Measurements from ENCODE around the gene NEDD4L.

The NEDD4L gene

DNA sequence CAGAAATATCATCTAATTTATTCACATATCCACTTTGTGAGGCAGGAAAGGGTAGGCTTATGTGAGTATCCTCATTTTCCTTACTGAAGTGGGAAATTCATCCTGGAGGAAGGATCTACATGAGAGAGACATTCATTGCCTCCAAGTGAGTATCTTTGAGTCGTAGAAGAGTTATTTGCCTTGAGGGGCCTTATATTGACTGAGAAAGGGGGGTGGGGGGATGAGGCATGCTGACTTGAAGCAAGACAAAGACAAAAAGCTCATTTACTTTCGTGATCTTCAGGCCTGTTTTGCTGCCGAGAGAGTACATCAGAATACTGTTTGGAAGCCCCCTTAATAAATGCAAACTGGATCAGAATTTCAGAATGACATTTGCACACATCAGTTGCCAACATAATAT is 17.6 kb upstream of the NEDD4L start:
- DNase-seq (ENCODE audit: low read depth), result no peak
- TF ChIP-seq, protein P1, sequence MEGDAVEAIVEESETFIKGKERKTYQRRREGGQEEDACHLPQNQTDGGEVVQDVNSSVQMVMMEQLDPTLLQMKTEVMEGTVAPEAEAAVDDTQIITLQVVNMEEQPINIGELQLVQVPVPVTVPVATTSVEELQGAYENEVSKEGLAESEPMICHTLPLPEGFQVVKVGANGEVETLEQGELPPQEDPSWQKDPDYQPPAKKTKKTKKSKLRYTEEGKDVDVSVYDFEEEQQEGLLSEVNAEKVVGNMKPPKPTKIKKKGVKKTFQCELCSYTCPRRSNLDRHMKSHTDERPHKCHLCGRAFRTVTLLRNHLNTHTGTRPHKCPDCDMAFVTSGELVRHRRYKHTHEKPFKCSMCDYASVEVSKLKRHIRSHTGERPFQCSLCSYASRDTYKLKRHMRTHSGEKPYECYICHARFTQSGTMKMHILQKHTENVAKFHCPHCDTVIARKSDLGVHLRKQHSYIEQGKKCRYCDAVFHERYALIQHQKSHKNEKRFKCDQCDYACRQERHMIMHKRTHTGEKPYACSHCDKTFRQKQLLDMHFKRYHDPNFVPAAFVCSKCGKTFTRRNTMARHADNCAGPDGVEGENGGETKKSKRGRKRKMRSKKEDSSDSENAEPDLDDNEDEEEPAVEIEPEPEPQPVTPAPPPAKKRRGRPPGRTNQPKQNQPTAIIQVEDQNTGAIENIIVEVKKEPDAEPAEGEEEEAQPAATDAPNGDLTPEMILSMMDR (IDR thresholded peaks at IDR 0.05; ENCODE audit: low read depth, low read length, missing control alignments), result no peak
- in situ Hi-C loops (cut with HindIII; ENCODE audit: low sequenced_read_pairs), result no loop called here
- no peak overlapping the region for H3K4me3 ChIP-seq (ENCODE audit: low read depth, low read length)

GRCh38 chr18:58026857-58027256 is 17.2 kb upstream of the NEDD4L start:
- DNase-seq (ENCODE audit: low read depth), result no peak
- TF ChIP-seq, protein P1 (IDR thresholded peaks at IDR 0.05; ENCODE audit: low read depth, low read length, missing control alignments), result no peak

DNA sequence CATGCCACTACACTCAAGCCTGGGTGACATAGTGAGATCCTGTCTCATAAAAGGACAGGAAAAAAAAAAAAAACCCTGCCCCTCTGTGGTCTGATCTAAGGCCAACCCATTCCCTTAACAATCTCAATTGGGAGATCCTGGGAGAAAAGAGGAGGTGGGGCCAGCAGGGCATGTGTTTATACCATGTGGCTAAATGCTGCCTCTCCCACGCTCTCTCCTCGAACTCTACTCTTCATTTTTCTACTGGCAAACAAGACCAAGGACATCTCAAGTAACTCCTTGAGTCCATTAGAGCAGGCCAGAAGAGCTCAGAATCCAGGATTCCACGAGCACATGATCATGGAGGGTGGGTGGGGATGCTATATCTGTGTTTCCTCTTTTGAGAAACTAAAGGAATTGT is 16.7 kb upstream of the NEDD4L start:
- in situ Hi-C loops (cut with HindIII; ENCODE audit: low sequenced_read_pairs), result no loop called here
- no peak overlapping the region for H3K4me3 ChIP-seq (ENCODE audit: low read depth, low read length)
- TF ChIP-seq, protein P1 (IDR thresholded peaks at IDR 0.05; ENCODE audit: low read depth, low read length, missing control alignments), result no peak
- DNase-seq (ENCODE audit: low read depth), result no peak

More at GRCh38 chr18:58026857-58027256, 17.2 kb upstream of the NEDD4L start:
- in situ Hi-C loops (cut with HindIII; ENCODE audit: low sequenced_read_pairs), result no loop called here
- no peak overlapping the region for H3K4me3 ChIP-seq (ENCODE audit: low read depth, low read length)

- no peak for DNase-seq (ENCODE audit: low read depth)
- in situ Hi-C loops (cut with HindIII; ENCODE audit: low sequenced_read_pairs), result no loop called here
- TF ChIP-seq, protein P1 (IDR thresholded peaks at IDR 0.05; ENCODE audit: low read depth, low read length, missing control alignments), result no peak
- H3K4me3 ChIP-seq (ENCODE audit: low read depth, low read length), result no peak overlapping the region
Observed at GRCh38 chr18:58028109-58028784, 15.8 kb upstream of the NEDD4L start.

- H3K4me3 ChIP-seq (ENCODE audit: low read depth, low read length), result no peak overlapping the region
- in situ Hi-C loops (cut with HindIII; ENCODE audit: low sequenced_read_pairs), result no loop called here
- DNase-seq (ENCODE audit: low read depth), result no peak
- TF ChIP-seq, protein P1 (IDR thresholded peaks at IDR 0.05; ENCODE audit: low read depth, low read length, missing control alignments), result no peak
Observed at GRCh38 chr18:58032233-58032632, 11.8 kb upstream of the NEDD4L start.

DNA sequence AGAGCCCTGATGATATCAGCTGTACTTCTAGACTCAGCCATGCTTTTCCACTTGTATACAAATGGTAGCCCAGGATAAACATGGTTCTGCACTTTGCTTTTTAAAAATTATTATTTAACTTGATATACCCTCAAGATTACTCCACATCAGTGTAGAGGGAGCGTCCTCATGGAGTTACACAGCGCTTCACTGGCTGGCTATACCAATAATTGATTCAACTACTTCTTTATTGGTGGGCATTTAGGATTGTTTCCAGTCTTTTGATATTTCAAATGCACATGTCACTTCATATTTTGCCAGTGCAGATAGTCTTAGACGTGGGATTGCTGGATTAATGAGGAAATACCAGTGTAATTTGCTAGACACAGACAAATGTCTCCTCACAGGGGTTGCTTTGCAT is 10.8 kb upstream of the NEDD4L start:
- TF ChIP-seq, protein P1 (IDR thresholded peaks at IDR 0.05; ENCODE audit: low read depth, low read length, missing control alignments), result no peak
- in situ Hi-C loops (cut with HindIII; ENCODE audit: low sequenced_read_pairs), result no loop called here
- DNase-seq (ENCODE audit: low read depth), result no peak
- no peak overlapping the region for H3K4me3 ChIP-seq (ENCODE audit: low read depth, low read length)

All from astrocyte of the cerebellum (primary cell).